Gastrocnemius medialis (tissue), 4 donors: ENCODE data around the gene EXOC3L4. TPM values are rescaled to one million over a fixed set of nuclear protein-coding genes. Genes with fewer than 3 reads are reported as not detected.

Source experiments
- ATAC-seq, 2 donors: fragments of 150-250 bp; one replicate each; pipeline ENCODE4 v1.9.1; 2016
- DNase-seq, 2 donors: peaks; one replicate each; pipeline ENCODE4 v3.0.0-alpha.2; 2019
- H3K27ac ChIP-seq, 4 donors: fragments of 200-600 bp; sonication (generic); 1 replicate in 1 of 4; 2 replicates in 3 of 4; pipeline ENCODE4 v1.5.1; 2016 to 2018; ENCODE audit warnings: mild to moderate bottlenecking in 2 of 4, moderate library complexity in 1 of 4
- H3K27me3 ChIP-seq, 3 donors: fragments of 200-600 bp; sonication (generic) in 2 of 3; 1 replicate in 1 of 3; 2 replicates in 2 of 3; pipeline versions ENCODE4 v1.5.1 to v1.6.0; 2016 to 2019; ENCODE audit warnings: mild to moderate bottlenecking in 1 of 3, moderate library complexity in 1 of 3
- H3K36me3 ChIP-seq, 2 donors: fragments of 200-600 bp; sonication (generic) in 1 of 2; one replicate each; pipeline ENCODE4 v1.5.1; 2017 to 2018
- H3K4me1 ChIP-seq, 2 donors: fragments of 200-600 bp; sonication (generic) in 1 of 2; one replicate each; pipeline ENCODE4 v1.5.1; 2016 to 2017; ENCODE audit warnings: mild to moderate bottlenecking in 2 of 2
- H3K4me3 ChIP-seq, 4 donors: fragments of 200-600 bp; sonication (generic) in 3 of 4; 1 replicate in 1 of 4; 2 replicates in 3 of 4; pipeline ENCODE4 v1.5.1; 2016 to 2019; ENCODE audit warnings: mild to moderate bottlenecking in 2 of 4
- H3K9me3 ChIP-seq, 3 donors: fragments of 200-600 bp; sonication (generic) in 2 of 3; 1 replicate in 1 of 3; 2 replicates in 2 of 3; pipeline ENCODE4 v1.5.1; 2016 to 2019
- POLR2A ChIP-seq, 2 donors: fragments of 450-650 bp; IDR thresholded peaks; one replicate each; pipeline ENCODE4 v1.6.1; 2017; ENCODE audit warnings: antibody characterized with exemption in 2 of 2, mild to moderate bottlenecking in 2 of 2, moderate library complexity in 2 of 2
- in situ Hi-C, 4 donors: fragments of 200-750 bp; cut with MboI; loops; one replicate each; pipeline versions ENCODE4 v1.15.0 to v1.8.0; 2017; ENCODE audit warnings: low sequenced_read_pairs in 4 of 4
- intact Hi-C: fragments of 100-400 bp; cut with DNase I; formaldehyde crosslinking; loops from one replicate; pipeline ENCODE4 v1.15.1; 2023; ENCODE audit warnings: low total_unique reads
- total RNA-seq, 4 donors: library from RNA; depleted of rRNA; stranded (reverse); fragments of >200 nt; gene quantifications; one replicate each; pipeline versions ENCODE4 v1.1.0 to v1.2.3, GENCODE V29; 2016
- TF ChIP-seq, protein P1 (sequence below), 5 experiments: fragments of 450-650 bp in 3 of 5; fragments of 200-600 bp in 2 of 5; sonication (generic) in 2 of 5; IDR thresholded peaks in 4 of 5; conservative IDR thresholded peaks in 1 of 5; 1 replicate in 4 of 5; 2 replicates in 1 of 5; pipeline ENCODE4 v1.5.1; 2016 to 2019; ENCODE audit warnings: antibody characterized with exemption in 5 of 5, mild to moderate bottlenecking in 3 of 5, moderate library complexity in 3 of 5

Gene EXOC3L4
- total RNA-seq, 4 donors from 2014 or later: 0.35 to 2.4 TPM; not detected in 2

DNA sequence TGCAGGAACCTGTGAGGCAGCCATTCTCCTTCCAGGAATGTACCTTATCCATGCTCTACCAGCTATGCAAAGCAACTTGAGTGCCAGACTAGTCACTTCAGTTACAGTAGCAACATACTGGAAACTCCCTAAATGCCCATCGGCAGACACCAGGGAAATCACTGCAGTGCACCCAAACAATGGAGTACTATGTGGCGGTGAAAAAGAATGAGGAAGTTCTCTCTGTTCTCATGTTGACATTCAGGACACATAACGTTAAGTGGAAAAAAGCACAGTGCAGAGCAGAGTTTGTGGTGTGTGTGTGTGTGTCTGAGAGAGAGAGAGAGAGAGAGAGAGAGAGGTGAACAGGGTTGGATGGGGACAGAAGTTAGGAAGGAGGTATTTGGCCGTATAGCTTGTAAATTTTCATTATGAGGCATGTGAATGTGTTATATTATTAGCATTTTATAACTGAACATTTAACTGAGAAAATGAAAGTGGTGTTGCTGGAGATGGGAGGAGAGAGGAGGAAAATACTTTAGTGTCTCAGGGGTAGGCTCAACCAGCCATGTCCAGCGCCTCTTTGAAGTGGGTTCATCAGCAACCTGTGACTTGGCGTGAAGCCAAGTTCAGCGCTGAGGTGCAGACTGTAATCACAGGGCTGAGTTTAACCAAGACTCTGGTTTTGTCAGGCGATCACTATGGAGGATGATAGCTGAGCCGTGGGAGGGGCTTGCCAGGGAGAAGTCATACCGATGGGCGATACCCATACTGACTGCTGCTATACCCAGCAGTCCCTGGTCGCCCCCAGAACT, 46.0 kb downstream of the EXOC3L4 start:
- in situ Hi-C loops (no loop called here), intact Hi-C loops (loop anchor here (1.0 kb wide), 1 partner anchor 35 kb away; no protein-coding TSS in a partner anchor)
- no peak overlapping the region for H3K27ac ChIP-seq
- no peak overlapping the region for H3K4me3 ChIP-seq
- DNase-seq: no peak
- TF ChIP-seq, protein P1, sequence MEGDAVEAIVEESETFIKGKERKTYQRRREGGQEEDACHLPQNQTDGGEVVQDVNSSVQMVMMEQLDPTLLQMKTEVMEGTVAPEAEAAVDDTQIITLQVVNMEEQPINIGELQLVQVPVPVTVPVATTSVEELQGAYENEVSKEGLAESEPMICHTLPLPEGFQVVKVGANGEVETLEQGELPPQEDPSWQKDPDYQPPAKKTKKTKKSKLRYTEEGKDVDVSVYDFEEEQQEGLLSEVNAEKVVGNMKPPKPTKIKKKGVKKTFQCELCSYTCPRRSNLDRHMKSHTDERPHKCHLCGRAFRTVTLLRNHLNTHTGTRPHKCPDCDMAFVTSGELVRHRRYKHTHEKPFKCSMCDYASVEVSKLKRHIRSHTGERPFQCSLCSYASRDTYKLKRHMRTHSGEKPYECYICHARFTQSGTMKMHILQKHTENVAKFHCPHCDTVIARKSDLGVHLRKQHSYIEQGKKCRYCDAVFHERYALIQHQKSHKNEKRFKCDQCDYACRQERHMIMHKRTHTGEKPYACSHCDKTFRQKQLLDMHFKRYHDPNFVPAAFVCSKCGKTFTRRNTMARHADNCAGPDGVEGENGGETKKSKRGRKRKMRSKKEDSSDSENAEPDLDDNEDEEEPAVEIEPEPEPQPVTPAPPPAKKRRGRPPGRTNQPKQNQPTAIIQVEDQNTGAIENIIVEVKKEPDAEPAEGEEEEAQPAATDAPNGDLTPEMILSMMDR (IDR thresholded peaks at IDR 0.05 in 4 of 5, conservative IDR thresholded peaks at IDR 0.05 in 1 of 5): no peak
- no peak for TF ChIP-seq POLR2A (IDR thresholded peaks at IDR 0.05)
- no peaks in the 10 kb centered on the region for H3K36me3 ChIP-seq
- peaks cover 2 to 7% of the 10 kb centered on the region in 2 donors for H3K4me1 ChIP-seq
- H3K9me3 ChIP-seq: no peaks in the 10 kb centered on the region
- ATAC-seq: no peak
- no peaks in the 10 kb centered on the region for H3K27me3 ChIP-seq

DNA sequence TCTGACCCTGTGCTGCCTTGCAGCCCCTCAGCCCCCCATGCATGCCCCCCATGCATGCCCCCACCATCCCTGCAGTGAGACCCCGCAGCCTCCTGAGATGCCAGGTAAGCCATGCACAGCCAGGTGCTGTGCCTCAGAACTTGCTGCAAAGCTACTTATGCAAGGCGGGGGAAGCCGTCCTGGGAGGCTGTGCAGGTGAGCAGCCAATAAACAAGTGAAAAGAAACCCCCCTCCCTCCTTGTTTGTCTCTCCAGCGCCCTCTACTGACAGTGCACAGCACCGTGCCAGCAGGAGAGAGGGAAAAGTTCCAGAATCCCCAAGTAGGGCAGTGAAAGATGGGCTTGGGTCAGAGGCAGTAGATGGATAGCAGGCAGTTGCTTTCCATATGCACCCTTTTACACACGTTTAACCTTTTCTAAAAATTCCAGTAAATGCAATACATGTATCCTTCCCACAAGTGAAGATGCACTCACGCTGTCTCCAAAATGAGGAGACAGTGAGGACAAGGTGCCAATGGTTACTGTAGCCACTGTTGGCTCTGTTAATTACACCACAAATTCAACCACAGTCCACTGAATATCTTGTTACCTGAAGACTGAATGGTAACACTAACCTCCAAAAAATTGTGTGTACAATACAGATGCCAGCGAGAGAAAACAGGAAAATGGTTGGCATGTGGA, 46.7 kb downstream of the EXOC3L4 start:
- TF ChIP-seq POLR2A (IDR thresholded peaks at IDR 0.05): no peak
- TF ChIP-seq, protein P1 (IDR thresholded peaks at IDR 0.05 in 4 of 5, conservative IDR thresholded peaks at IDR 0.05 in 1 of 5): peak; percentile 54 to 76 (median 64)
- intact Hi-C loops (loop anchor here (1.0 kb wide), 1 partner anchor 36 kb away; no protein-coding TSS in a partner anchor), in situ Hi-C loops (no loop called here)
- no peaks in the 10 kb centered on the region for H3K27me3 ChIP-seq
- H3K27ac ChIP-seq: no peak overlapping the region
- H3K4me1 ChIP-seq: peaks cover 2 to 3% of the 10 kb centered on the region in 2 donors
- H3K9me3 ChIP-seq: no peaks in the 10 kb centered on the region
- H3K36me3 ChIP-seq: no peaks in the 10 kb centered on the region
- DNase-seq (no peak), ATAC-seq (no peak)
- H3K4me3 ChIP-seq: no peak overlapping the region

DNA sequence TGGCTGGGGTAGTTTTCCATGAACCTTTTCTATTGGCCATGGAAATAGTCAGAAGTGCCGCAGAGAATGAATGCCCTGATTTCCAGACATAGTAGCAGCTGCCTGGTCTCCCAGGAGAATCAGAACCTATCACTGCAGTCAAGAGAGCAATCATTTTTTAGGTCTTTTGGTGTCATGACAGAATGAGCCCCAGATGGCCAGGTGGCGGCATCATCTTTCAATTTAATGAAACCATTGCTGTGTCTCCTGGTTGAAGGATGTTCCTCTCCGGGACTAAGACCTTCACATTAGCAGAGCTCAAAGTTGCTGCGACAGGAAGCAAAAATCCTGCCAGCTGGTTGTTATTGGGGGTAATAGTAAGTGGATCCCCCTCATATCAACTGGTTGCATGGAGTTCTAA, 47.5 kb downstream of the EXOC3L4 start:
- intact Hi-C loops: no loop called here
- DNase-seq (no peak), ATAC-seq (no peak)

DNA sequence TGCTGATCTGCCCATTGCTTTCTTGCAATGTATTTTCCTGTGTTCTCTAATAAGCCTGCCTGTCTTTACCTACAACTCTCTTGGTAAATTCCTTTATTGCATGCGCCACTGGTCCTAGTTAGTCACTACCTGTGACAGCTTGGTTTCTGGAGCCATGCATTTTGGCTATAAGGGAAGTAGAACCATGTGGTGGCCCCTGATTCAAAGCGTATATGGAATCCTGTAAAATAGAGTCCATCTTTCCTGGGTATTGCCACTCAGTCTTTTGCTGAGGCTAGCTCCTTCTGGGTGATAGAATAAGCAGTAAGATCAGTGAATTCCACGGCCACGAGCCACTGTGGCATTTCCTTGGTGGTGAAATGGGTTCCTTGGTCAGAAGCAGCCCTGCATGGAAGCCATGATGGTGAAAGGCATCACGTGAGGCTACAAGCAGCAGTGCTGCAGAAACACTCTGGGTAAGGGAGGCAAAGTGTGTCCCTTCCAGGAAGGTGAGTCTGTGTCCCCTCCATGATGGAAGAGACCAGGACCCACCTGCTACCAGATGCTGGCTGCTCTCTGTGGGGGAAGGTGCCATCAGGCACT, 48.3 kb downstream of the EXOC3L4 start:
- ATAC-seq: no peak
- in situ Hi-C loops (no loop called here), intact Hi-C loops (no loop called here)

More for the DNA sequence above, 47.5 kb downstream of the EXOC3L4 start:
- no peak overlapping the region for H3K4me3 ChIP-seq
- TF ChIP-seq POLR2A (IDR thresholded peaks at IDR 0.05): no peak
- TF ChIP-seq, protein P1 (IDR thresholded peaks at IDR 0.05 in 4 of 5, conservative IDR thresholded peaks at IDR 0.05 in 1 of 5): no peak
- no peaks in the 10 kb centered on the region for H3K9me3 ChIP-seq
- no peak overlapping the region for H3K27ac ChIP-seq
- in situ Hi-C loops: no loop called here
- H3K27me3 ChIP-seq: no peaks in the 10 kb centered on the region
- H3K36me3 ChIP-seq: no peaks in the 10 kb centered on the region
- peaks cover 0 to 2% of the 10 kb centered on the region in 2 donors for H3K4me1 ChIP-seq

More for the DNA sequence above, 48.3 kb downstream of the EXOC3L4 start:
- Histone ChIP-seq H3K27me3 (no peaks in the 10 kb centered on the region), H3K27ac (no peak overlapping the region), H3K4me3 (no peak overlapping the region), H3K9me3 (no peaks in the 10 kb centered on the region), H3K36me3 (no peaks in the 10 kb centered on the region), H3K4me1 (peaks cover 0 to 2% of the 10 kb centered on the region in 2 donors)
- TF ChIP-seq, protein P1 (IDR thresholded peaks at IDR 0.05 in 4 of 5, conservative IDR thresholded peaks at IDR 0.05 in 1 of 5): no peak
- TF ChIP-seq POLR2A (IDR thresholded peaks at IDR 0.05): no peak
- no peak for DNase-seq
